Activated CD8-positive, alpha-beta memory T cell treated with anti-CD3 and anti-CD28 coated beads for 24 hours (primary cell): ENCODE measurements around the gene WDFY2.

Experiments
- DNase-seq: peaks from one replicate; pipeline ENCODE4 v3.0.0-alpha.2; 2020

Gene WDFY2

GRCh38 chr13:51605698-51606097 lies 21.4 kb downstream of the WDFY2 start:
- no peak for DNase-seq

GRCh38 chr13:51607165-51607564 lies 22.9 kb downstream of the WDFY2 start:
- no peak for DNase-seq

- DNase-seq: no peak
These were observed 24.7 kb downstream of the WDFY2 start for GRCh38 chr13:51608857-51609406.

- DNase-seq: no peak
These were observed 28.6 kb downstream of the WDFY2 start for GRCh38 chr13:51612867-51613266.

GRCh38 chr13:51613535-51613934 lies 29.3 kb downstream of the WDFY2 start:
- DNase-seq: no peak

GRCh38 chr13:51614350-51614786 lies 30.1 kb downstream of the WDFY2 start:
- peak; percentile 74 for DNase-seq

GRCh38 chr13:51618626-51619025 lies 34.4 kb downstream of the WDFY2 start:
- DNase-seq: no peak

- DNase-seq: no peak
These were observed 35.4 kb downstream of the WDFY2 start for GRCh38 chr13:51619614-51620013.

- no peak for DNase-seq
These were observed 36.1 kb downstream of the WDFY2 start for GRCh38 chr13:51620165-51620983.

GRCh38 chr13:51621602-51622001 lies 37.3 kb downstream of the WDFY2 start:
- no peak for DNase-seq

- DNase-seq: no peak
These were observed 39.2 kb downstream of the WDFY2 start for GRCh38 chr13:51623473-51623872.

- no peak for DNase-seq
These were observed 39.9 kb downstream of the WDFY2 start for GRCh38 chr13:51624207-51624606.

- no peak for DNase-seq
These were observed 40.6 kb downstream of the WDFY2 start for GRCh38 chr13:51624695-51625345.

GRCh38 chr13:51625555-51626345 lies 41.5 kb downstream of the WDFY2 start:
- DNase-seq: no peak

GRCh38 chr13:51626749-51627148 lies 42.5 kb downstream of the WDFY2 start:
- no peak for DNase-seq

GRCh38 chr13:51628059-51628852 lies 44.0 kb downstream of the WDFY2 start:
- DNase-seq: no peak

GRCh38 chr13:51629491-51630287 lies 45.4 kb downstream of the WDFY2 start:
- DNase-seq: no peak

- no peak for DNase-seq
These were observed 46.0 kb downstream of the WDFY2 start for GRCh38 chr13:51630288-51630615.

- no peak for DNase-seq
These were observed 48.5 kb downstream of the WDFY2 start for GRCh38 chr13:51632591-51633362.

GRCh38 chr13:51635137-51635878 lies 51.0 kb downstream of the WDFY2 start:
- DNase-seq: no peak
